Astrocyte (in vitro differentiated cells and primary cell): Measurements from ENCODE around the gene CDK6. TPM values are rescaled to one million over a fixed set of nuclear protein-coding genes. Genes with fewer than 3 reads are reported as not detected.

ENCODE experiments used
- DNase-seq: peaks from one replicate; pipeline ENCODE4 v3.0.0-alpha.2; 2010; ENCODE audit warnings: low read depth
- FAIRE-seq: peaks from 2 replicates; lab custom pipeline; 2011; peaks lifted over from hg19 to GRCh38; lab: Jason Lieb, UNC
- H2AFZ ChIP-seq: 2 replicates; pipeline ENCODE4 v1.6.0; 2012; ENCODE audit warnings: low read depth, low read length, inconsistent platforms
- H3K27ac ChIP-seq: 2 replicates; pipeline ENCODE4 v1.5.1; 2011; ENCODE audit warnings: low read depth, low read length, inconsistent platforms
- H3K27me3 ChIP-seq: 2 replicates; pipeline ENCODE4 v1.6.0; 2011; ENCODE audit warnings: low read length, inconsistent platforms; ENCODE audit not compliant: insufficient read depth
- H3K36me3 ChIP-seq: 2 replicates; pipeline ENCODE4 v1.5.1; 2011; ENCODE audit warnings: low read length, inconsistent platforms; ENCODE audit not compliant: insufficient read depth
- H3K4me1 ChIP-seq: 2 replicates; pipeline ENCODE4 v1.5.1; 2011; ENCODE audit warnings: low read length, inconsistent platforms; ENCODE audit not compliant: insufficient read depth
- H3K4me2 ChIP-seq: 2 replicates; pipeline ENCODE4 v1.6.0; 2012; ENCODE audit warnings: low read length, inconsistent platforms
- H3K4me3 ChIP-seq: 2 replicates; pipeline ENCODE4 v1.5.1; 2011; ENCODE audit warnings: low read depth, mild to moderate bottlenecking, low read length, inconsistent platforms; ENCODE audit not compliant: insufficient read depth
- H3K79me2 ChIP-seq: 2 replicates; pipeline ENCODE4 v1.6.0; 2012; ENCODE audit warnings: mild to moderate bottlenecking, low read length, inconsistent platforms; ENCODE audit not compliant: insufficient read depth
- H3K9ac ChIP-seq: 2 replicates; pipeline ENCODE4 v1.6.0; 2012; ENCODE audit warnings: mild to moderate bottlenecking, low read length, inconsistent platforms
- H3K9me3 ChIP-seq: 2 replicates; pipeline ENCODE4 v1.5.1; 2012; ENCODE audit warnings: low read depth, mild to moderate bottlenecking, low read length, inconsistent platforms; ENCODE audit not compliant: insufficient read depth
- H4K20me1 ChIP-seq: 2 replicates; pipeline ENCODE4 v1.6.0; 2012; ENCODE audit warnings: low read length, inconsistent platforms; ENCODE audit not compliant: insufficient read depth
- H3K27ac Mint-ChIP-seq: one replicate; pipeline ENCODE4 v1.8.0; 2021; ENCODE audit warnings: mild to moderate bottlenecking, mixed read lengths; ENCODE audit not compliant: unreplicated experiment
- H3K27me3 Mint-ChIP-seq: one replicate; pipeline ENCODE4 v1.8.0; 2021; ENCODE audit warnings: low read depth, mixed read lengths; ENCODE audit not compliant: unreplicated experiment
- H3K36me3 Mint-ChIP-seq: one replicate; pipeline ENCODE4 v1.8.0; 2021; ENCODE audit warnings: low read depth, mixed read lengths; ENCODE audit not compliant: unreplicated experiment
- H3K4me1 Mint-ChIP-seq: one replicate; pipeline ENCODE4 v1.8.0; 2021; ENCODE audit warnings: low read depth, mixed read lengths; ENCODE audit not compliant: unreplicated experiment
- H3K4me3 Mint-ChIP-seq: one replicate; pipeline ENCODE4 v1.8.0; 2021; ENCODE audit warnings: mild to moderate bottlenecking, moderate library complexity, mixed read lengths; ENCODE audit not compliant: unreplicated experiment
- H3K9me3 Mint-ChIP-seq: one replicate; pipeline ENCODE4 v1.8.0; 2021; ENCODE audit warnings: mild to moderate bottlenecking, mixed read lengths; ENCODE audit not compliant: unreplicated experiment
- CTCF ChIP-seq: IDR thresholded peaks from 2 replicates; pipeline ENCODE4 v1.5.1; 2011; ENCODE audit warnings: low read depth, mild to moderate bottlenecking, inconsistent platforms, low read length, moderate library complexity; ENCODE audit not compliant: insufficient read depth
- EZH2 ChIP-seq: IDR thresholded peaks from 2 replicates; pipeline ENCODE4 v1.6.1; 2012; ENCODE audit warnings: mild to moderate bottlenecking, low read length, inconsistent platforms; ENCODE audit not compliant: insufficient read depth
- total RNA-seq: library from RNA; stranded (reverse); gene quantifications from 2 replicates; pipeline ENCODE4 v1.2.1, GENCODE V29; 2021

CDK6 gene
- total RNA-seq, 1 donor from 2014 or later, result 160 TPM

- peaks cover 4% of the 10 kb centered on the region for H4K20me1 ChIP-seq
- H2AFZ ChIP-seq, result no peak overlapping the region
- DNase-seq (peak; percentile 62), FAIRE-seq (no peak)
- H3K27me3 Mint-ChIP-seq, result no peaks in the 10 kb centered on the region
- TF ChIP-seq CTCF (no peak), EZH2 (no peak)
- H3K4me2 ChIP-seq, result peak overlapping the region; percentile 95
- H3K9ac ChIP-seq, result peak overlapping the region; percentile 98
- peak overlapping the region; percentile 85 for H3K4me3 ChIP-seq
- no peaks in the 10 kb centered on the region for H3K36me3 ChIP-seq
- peak overlapping the region; percentile 98 for H3K27ac ChIP-seq
- peaks cover 13% of the 10 kb centered on the region for H3K4me1 ChIP-seq
- no peaks in the 10 kb centered on the region for H3K27me3 ChIP-seq
- peaks cover 60% of the 10 kb centered on the region for H3K79me2 ChIP-seq
- H3K9me3 ChIP-seq, result no peaks in the 10 kb centered on the region
- peaks cover 10% of the 10 kb centered on the region for H3K36me3 Mint-ChIP-seq
- H3K27ac Mint-ChIP-seq, result peak overlapping the region; percentile 99
- H3K9me3 Mint-ChIP-seq, result no peaks in the 10 kb centered on the region
- peaks cover 20% of the 10 kb centered on the region for H3K4me1 Mint-ChIP-seq
- peak overlapping the region; percentile 100 for H3K4me3 Mint-ChIP-seq
Measured at GRCh38 chr7:92835261-92835850, 1.0 kb downstream of the CDK6 start.

- FAIRE-seq, result no peak
- Histone ChIP-seq H3K9ac (peak overlapping the region; percentile 98), H3K9me3 (no peaks in the 10 kb centered on the region), H4K20me1 (peaks cover 4% of the 10 kb centered on the region), H3K27ac (peak overlapping the region; percentile 98), H3K36me3 (peaks cover 4% of the 10 kb centered on the region), H3K79me2 (peaks cover 67% of the 10 kb centered on the region), H3K27me3 (no peaks in the 10 kb centered on the region), H3K4me2 (peak overlapping the region; percentile 95), H2AFZ (no peak overlapping the region), H3K4me3 (peak overlapping the region; percentile 85), H3K4me1 (peaks cover 18% of the 10 kb centered on the region)
- Mint-ChIP-seq H3K27me3 (no peaks in the 10 kb centered on the region), H3K4me3 (peak overlapping the region; percentile 100), H3K36me3 (peaks cover 10% of the 10 kb centered on the region), H3K9me3 (no peaks in the 10 kb centered on the region), H3K4me1 (peaks cover 26% of the 10 kb centered on the region), H3K27ac (peak overlapping the region; percentile 96)
- no peak for TF ChIP-seq EZH2
- no peak for TF ChIP-seq CTCF
- DNase-seq, result no peak
Measured at GRCh38 chr7:92834507-92835260, 1.7 kb downstream of the CDK6 start.
